ENCODE data around the gene MAST2.

The MAST2 gene

GRCh38 chr1:46039571-46040052, 236.2 kb downstream of the MAST2 start:
- Histone ChIP-seq H4K20me1 (ENCODE audit: insufficient read depth, low read length) (no peaks in the 10 kb centered on the region), H3K9ac (ENCODE audit: low read length) (no peak overlapping the region), H3K79me2 (ENCODE audit: insufficient read depth, low read length) (no peaks in the 10 kb centered on the region), H3K4me1 (ENCODE audit: insufficient read depth, low read length, severe bottlenecking) (peaks cover 56% of the 10 kb centered on the region), H3K9me2 (ENCODE audit: low read depth, low read length) (no peaks in the 10 kb centered on the region), H3K9me3 (ENCODE audit: low read length) (no peaks in the 10 kb centered on the region), H3K4me2 (ENCODE audit: low read length) (no peak overlapping the region), H3K36me3 (ENCODE audit: insufficient read depth, low read length) (no peaks in the 10 kb centered on the region), H3F3A (ENCODE audit: insufficient read depth, low read length) (peaks cover 8% of the 10 kb centered on the region; the same call in 1 of the 2 replicates), H2AFZ (ENCODE audit: low read length) (no peak overlapping the region), H3K27ac (ENCODE audit: low read depth, low read length, poor library complexity, severe bottlenecking) (no peak overlapping the region), H3K4me3 (ENCODE audit: low read depth, low read length, poor library complexity, severe bottlenecking) (no peak overlapping the region), H3K27me3 (ENCODE audit: insufficient read depth, low read length) (no peaks in the 10 kb centered on the region)
- TF ChIP-seq EZH2 (IDR thresholded peaks at IDR 0.05; ENCODE audit: borderline replicate concordance, low read length): no peak
- no peak for TF ChIP-seq CTCF (IDR thresholded peaks at IDR 0.05; ENCODE audit: low read length)

- Histone ChIP-seq H3K4me1 (ENCODE audit: insufficient read depth, low read length, severe bottlenecking) (peaks cover 56% of the 10 kb centered on the region), H3K79me2 (ENCODE audit: insufficient read depth, low read length) (no peaks in the 10 kb centered on the region), H3K4me3 (ENCODE audit: low read depth, low read length, poor library complexity, severe bottlenecking) (no peak overlapping the region), H3K9me2 (ENCODE audit: low read depth, low read length) (no peaks in the 10 kb centered on the region), H3K4me2 (ENCODE audit: low read length) (peak overlapping the region; percentile 49; the same call in 1 of the 2 replicates), H2AFZ (ENCODE audit: low read length) (no peak overlapping the region), H4K20me1 (ENCODE audit: insufficient read depth, low read length) (no peaks in the 10 kb centered on the region), H3K27ac (ENCODE audit: low read depth, low read length, poor library complexity, severe bottlenecking) (peak overlapping the region; percentile 94), H3F3A (ENCODE audit: insufficient read depth, low read length) (peaks cover 8% of the 10 kb centered on the region; the same call in 1 of the 2 replicates), H3K27me3 (ENCODE audit: insufficient read depth, low read length) (no peaks in the 10 kb centered on the region), H3K9me3 (ENCODE audit: low read length) (no peaks in the 10 kb centered on the region), H3K9ac (ENCODE audit: low read length) (peak overlapping the region; percentile 9; the same call in 1 of the 2 replicates), H3K36me3 (ENCODE audit: insufficient read depth, low read length) (no peaks in the 10 kb centered on the region)
- TF ChIP-seq EZH2 (IDR thresholded peaks at IDR 0.05; ENCODE audit: borderline replicate concordance, low read length) (no peak), CTCF (IDR thresholded peaks at IDR 0.05; ENCODE audit: low read length) (no peak)
These were observed 238.1 kb downstream of the MAST2 start for GRCh38 chr1:46041551-46041950.

DNA sequence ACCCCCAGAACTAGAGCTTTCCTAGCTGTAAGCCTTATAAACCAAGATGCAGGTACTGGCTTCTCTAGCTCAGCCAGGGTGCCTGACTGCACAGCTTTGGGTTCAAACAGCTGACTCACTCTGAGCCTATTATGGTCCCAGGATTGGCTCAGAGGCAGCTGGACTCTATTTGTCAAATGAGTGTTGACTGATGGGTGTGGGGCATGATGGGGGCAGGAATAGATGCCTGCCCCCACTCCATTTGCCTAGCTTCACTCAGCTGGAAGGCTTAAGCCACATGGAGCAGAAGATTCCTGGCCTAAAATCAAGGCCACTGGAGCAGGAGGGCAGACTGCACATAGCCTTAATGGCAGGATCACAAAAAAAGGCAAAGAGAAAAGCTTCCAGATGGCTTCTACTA, 238.6 kb downstream of the MAST2 start:
- TF ChIP-seq CTCF (IDR thresholded peaks at IDR 0.05; ENCODE audit: low read length) (no peak), EZH2 (IDR thresholded peaks at IDR 0.05; ENCODE audit: borderline replicate concordance, low read length) (no peak)
- H3K36me3 ChIP-seq (ENCODE audit: insufficient read depth, low read length): no peaks in the 10 kb centered on the region
- H3K79me2 ChIP-seq (ENCODE audit: insufficient read depth, low read length): no peaks in the 10 kb centered on the region
- H3F3A ChIP-seq (ENCODE audit: insufficient read depth, low read length): peaks cover 8% of the 10 kb centered on the region; the same call in 1 of the 2 replicates
- H3K9me3 ChIP-seq (ENCODE audit: low read length): no peaks in the 10 kb centered on the region
- no peaks in the 10 kb centered on the region for H4K20me1 ChIP-seq (ENCODE audit: insufficient read depth, low read length)
- peak overlapping the region; percentile 49; the same call in 1 of the 2 replicates for H3K4me2 ChIP-seq (ENCODE audit: low read length)
- peak overlapping the region; percentile 94 for H3K27ac ChIP-seq (ENCODE audit: low read depth, low read length, poor library complexity, severe bottlenecking)
- H3K9me2 ChIP-seq (ENCODE audit: low read depth, low read length): no peaks in the 10 kb centered on the region
- peaks cover 52% of the 10 kb centered on the region for H3K4me1 ChIP-seq (ENCODE audit: insufficient read depth, low read length, severe bottlenecking)
- H3K4me3 ChIP-seq (ENCODE audit: low read depth, low read length, poor library complexity, severe bottlenecking): no peak overlapping the region
- H3K9ac ChIP-seq (ENCODE audit: low read length): peak overlapping the region; percentile 9; the same call in 1 of the 2 replicates
- H2AFZ ChIP-seq (ENCODE audit: low read length): no peak overlapping the region
- no peaks in the 10 kb centered on the region for H3K27me3 ChIP-seq (ENCODE audit: insufficient read depth, low read length)

All from OCI-LY1 (cell line).